IPS-18c (cell line): ENCODE measurements around the gene SPSB4.
A peak's percentile ranks its signal among the peaks of the same experiment; 100 is the strongest.

Experiments
- H3K4me3 ChIP-seq: 2 replicates; pipeline ENCODE4 v1.7.0; 2013; ENCODE audit warnings: low read depth, mild to moderate bottlenecking, low read length, moderate library complexity; ENCODE audit not compliant: insufficient read depth
- H3K9me3 ChIP-seq: one replicate; pipeline ENCODE4 v1.6.1; 2013; ENCODE audit warnings: mild to moderate bottlenecking, low read length, moderate library complexity; ENCODE audit not compliant: control insufficient read depth, insufficient read depth

The SPSB4 gene

GRCh38 chr3:141067206-141067974 lies 16.2 kb downstream of the SPSB4 start:
- Histone ChIP-seq H3K9me3 (no peaks in the 10 kb centered on the region), H3K4me3 (no peak overlapping the region)

DNA sequence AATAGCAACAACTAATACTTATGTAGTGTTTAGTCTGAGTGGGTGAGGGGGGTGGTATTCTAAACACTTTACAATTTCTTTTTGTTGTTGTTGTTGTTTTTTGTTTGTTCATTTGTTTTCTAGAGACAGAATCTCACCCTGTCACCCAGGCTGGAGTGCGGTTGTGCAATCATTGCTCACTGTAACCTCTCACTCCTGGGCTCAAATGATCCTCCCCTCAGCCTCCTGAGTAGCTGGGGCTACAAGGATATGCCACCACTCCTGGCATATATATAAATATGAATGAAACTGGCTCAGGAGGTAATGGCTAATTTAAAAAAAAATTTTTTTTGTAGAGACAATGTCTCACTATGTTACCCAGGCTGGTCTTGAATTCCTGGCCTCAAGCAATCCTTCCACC lies 19.1 kb downstream of the SPSB4 start:
- H3K9me3 ChIP-seq: no peaks in the 10 kb centered on the region
- no peak overlapping the region for H3K4me3 ChIP-seq

DNA sequence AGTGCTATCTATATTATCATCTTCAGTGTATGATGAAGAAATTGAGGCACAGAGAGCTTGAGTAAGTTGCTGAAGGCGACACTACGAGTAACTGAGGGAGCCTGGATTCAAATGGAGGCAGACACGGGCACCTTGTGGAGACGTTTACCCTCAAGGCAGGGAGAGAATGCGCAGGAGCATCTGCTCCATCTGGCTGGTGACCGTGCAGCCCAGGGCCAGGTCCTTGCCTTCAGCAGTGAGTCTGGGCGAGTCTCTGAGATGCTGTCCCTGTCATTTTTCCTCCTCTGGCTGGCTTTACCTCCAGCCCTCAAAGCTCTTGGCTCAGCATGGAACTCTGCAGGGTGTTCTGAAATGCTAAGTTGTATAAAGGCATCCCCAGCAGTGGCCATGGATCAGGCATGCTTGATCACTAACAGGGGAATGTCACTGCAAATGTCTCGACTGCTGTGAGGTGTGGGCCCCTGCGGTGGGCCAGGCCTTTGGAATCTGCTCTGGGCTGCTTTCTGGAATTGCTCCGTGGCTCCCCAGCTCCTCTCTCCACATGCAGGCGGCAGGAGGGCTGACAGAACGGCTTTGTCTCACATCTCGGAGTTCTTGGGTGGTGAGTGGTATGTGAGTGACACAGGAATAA lies 19.7 kb downstream of the SPSB4 start:
- Histone ChIP-seq H3K4me3 (no peak overlapping the region), H3K9me3 (no peaks in the 10 kb centered on the region)

DNA sequence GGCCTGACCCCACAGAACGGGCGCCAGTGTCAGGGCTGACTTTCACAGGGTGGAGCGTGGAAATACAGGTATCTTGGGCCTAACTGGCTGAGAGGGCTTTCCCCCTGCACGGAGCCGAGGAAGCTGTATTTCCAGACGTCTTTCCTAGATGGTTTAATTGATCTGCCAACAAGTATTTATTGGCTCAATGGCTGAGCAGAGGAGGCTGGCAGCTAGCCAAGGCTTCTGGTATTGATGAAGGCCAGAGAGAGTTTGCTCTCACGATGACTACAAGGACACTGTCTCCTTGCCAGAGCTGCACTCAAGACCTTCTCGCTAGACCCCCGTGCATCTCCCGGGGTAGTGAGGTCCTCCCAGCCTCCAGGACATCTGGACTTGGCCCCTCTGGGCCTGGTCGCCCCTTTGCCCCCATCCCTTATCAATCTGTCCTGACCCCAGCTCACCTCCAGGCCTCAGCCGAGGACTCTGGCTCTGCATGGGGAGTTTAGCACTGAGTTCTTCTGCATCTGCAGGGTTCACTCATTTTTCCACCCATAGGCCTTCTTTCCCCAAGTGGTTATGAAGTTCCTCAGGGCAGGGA lies 20.6 kb downstream of the SPSB4 start:
- no peak overlapping the region for H3K4me3 ChIP-seq
- H3K9me3 ChIP-seq: no peaks in the 10 kb centered on the region

DNA sequence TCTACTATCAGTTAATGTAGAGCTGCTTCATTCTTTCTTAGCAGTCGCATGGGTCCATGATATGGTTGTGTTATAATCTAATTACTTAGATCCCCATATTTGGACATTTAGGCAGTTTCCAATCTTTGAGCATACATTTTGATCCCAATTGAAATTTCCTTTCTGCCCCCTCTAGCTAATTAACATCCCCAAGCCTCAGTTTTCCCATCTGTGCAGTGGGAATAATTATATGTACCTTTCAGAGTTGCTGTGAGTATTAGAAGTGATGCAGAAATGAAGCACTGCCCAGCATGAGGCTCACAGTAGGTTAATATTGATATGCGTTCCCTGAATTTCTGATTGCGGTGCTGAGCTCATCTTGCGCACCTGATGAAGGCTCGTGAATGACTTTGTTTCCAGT lies 21.8 kb downstream of the SPSB4 start:
- H3K4me3 ChIP-seq: no peak overlapping the region
- H3K9me3 ChIP-seq: no peaks in the 10 kb centered on the region

DNA sequence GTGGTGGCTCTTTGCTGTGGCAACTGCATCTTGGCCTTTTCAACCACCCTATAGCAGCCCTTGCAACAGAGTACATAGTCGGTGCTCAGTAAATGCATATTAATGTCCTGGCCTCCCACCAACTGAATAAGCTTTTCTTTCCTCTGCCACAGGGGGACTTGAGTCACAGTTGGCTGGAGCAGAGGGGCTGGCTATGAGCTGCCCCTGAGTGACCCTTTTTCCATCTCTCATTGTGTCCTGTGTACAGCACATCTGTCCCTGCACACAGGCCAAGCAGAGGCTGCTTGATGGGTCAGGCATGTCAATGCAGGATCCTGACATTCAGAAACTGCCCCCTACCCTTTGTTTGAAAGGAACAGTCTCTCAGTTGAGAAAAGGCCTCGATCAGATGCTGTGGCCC lies 22.4 kb downstream of the SPSB4 start:
- no peak overlapping the region for H3K4me3 ChIP-seq
- no peaks in the 10 kb centered on the region for H3K9me3 ChIP-seq

DNA sequence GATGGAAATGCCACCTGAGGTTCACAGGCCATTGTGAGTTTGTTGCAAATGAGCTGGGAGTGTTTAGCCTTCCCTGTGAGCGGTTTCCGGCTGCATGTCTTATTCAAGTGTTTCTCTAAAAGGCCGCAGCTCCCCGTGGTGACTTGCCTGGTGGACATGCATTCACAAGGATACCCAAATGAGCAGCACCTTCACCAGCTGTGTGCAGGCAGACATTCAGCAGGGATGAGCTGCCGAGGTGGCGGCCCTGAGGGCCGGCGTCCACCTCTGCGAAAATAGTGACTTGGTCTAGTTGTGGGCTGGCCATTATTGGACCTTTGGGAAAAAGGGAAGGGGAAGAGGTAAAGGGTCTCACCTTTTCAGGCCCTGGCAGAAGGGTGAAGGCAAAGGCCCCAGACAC lies 23.4 kb downstream of the SPSB4 start:
- H3K9me3 ChIP-seq: no peaks in the 10 kb centered on the region
- no peak overlapping the region for H3K4me3 ChIP-seq

GRCh38 chr3:141076036-141076773 lies 25.1 kb downstream of the SPSB4 start:
- no peaks in the 10 kb centered on the region for H3K9me3 ChIP-seq

GRCh38 chr3:141076797-141077571 lies 25.8 kb downstream of the SPSB4 start:
- Histone ChIP-seq H3K9me3 (no peaks in the 10 kb centered on the region), H3K4me3 (peak overlapping the region; percentile 2; the same call in 1 of the 2 replicates)

More at GRCh38 chr3:141076036-141076773, 25.1 kb downstream of the SPSB4 start:
- H3K4me3 ChIP-seq: peak overlapping the region; percentile 2; the same call in 1 of the 2 replicates

DNA sequence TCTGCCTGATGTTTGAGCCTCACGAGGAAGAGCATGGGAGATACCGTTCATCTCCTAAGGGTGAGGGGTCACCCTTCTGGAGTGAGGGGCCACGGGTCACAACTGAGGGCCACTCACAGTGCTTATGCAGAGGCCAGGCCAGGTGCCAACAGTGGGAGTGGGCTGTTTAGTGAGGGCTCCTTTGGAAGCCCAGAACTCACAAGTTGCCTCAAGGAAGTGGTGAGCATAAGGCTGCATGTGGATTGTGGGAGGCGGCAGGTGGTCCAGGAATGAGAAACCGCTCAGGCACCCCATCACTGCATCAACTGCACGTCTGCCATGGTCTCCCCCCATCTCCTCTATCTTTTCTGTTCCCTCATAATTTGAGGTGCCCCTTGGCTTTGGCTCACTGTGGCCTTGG lies 26.5 kb downstream of the SPSB4 start:
- no peaks in the 10 kb centered on the region for H3K9me3 ChIP-seq
- H3K4me3 ChIP-seq: no peak overlapping the region

DNA sequence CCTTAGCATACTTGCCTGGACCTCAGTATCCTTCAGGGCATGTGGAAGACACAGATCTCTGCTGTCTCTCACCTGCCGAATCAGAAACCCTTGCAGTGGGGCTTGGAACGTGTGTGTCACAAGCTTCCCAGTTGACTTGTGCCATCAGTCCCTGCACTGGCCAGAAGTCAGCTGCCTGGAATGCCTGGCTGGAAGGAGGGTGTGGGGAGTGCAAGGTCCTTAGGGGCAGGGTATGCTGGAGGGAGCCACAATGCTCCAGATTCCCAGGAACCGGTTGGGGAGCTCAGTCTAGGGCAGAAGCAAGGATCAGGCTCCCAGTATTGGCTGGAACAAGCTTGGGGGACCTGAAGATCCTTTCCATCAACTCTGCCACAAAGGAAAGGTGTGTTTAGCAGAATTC lies 27.1 kb downstream of the SPSB4 start:
- Histone ChIP-seq H3K4me3 (no peak overlapping the region), H3K9me3 (no peaks in the 10 kb centered on the region)

DNA sequence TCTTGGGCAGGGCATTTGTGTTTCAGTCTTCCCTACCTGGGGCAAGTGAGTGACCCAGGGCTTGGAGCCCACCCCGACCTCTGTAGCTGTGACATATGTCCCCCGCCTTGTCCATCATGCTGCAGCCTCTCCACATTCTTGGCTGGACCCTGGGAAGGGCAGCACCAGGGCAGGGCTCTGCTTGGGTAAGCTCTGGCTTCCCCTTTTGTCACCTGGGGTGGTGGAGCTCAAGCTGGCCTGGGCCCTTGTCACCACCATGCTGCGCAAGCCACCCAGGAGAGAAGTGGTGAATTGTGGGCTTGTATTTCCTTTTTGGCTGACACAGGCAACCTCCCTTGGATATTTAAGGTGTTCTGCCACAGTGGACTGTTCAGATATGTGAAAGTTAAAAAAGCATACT lies 29.3 kb downstream of the SPSB4 start:
- no peak overlapping the region for H3K4me3 ChIP-seq
- no peaks in the 10 kb centered on the region for H3K9me3 ChIP-seq

- Histone ChIP-seq H3K4me3 (no peak overlapping the region), H3K9me3 (no peaks in the 10 kb centered on the region)
Observed at GRCh38 chr3:141081141-141081795, 30.1 kb downstream of the SPSB4 start.

DNA sequence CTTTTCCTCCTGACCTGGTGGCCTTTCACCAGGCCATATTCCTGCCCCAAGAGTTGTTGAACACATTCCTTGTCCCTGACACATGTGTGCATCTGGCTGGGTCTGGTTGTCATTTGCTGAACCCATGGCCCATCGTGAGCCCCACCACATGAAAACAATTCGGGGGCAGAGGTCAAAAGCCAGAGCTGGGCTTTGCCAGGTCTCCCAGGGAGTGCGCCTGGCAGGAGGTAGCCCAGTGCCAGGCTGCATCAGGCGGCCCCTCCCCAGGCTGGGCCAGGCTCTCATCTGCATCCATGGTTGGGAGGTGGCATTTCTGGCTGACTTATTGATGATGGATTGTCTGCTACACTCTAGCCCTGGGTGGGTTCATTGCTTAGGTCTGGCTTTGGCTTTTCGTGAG lies 30.9 kb downstream of the SPSB4 start:
- Histone ChIP-seq H3K4me3 (peak overlapping the region; percentile 34; the same call in 1 of the 2 replicates), H3K9me3 (no peaks in the 10 kb centered on the region)

GRCh38 chr3:141083226-141083625 lies 32.1 kb downstream of the SPSB4 start:
- H3K4me3 ChIP-seq: no peak overlapping the region
- no peaks in the 10 kb centered on the region for H3K9me3 ChIP-seq

DNA sequence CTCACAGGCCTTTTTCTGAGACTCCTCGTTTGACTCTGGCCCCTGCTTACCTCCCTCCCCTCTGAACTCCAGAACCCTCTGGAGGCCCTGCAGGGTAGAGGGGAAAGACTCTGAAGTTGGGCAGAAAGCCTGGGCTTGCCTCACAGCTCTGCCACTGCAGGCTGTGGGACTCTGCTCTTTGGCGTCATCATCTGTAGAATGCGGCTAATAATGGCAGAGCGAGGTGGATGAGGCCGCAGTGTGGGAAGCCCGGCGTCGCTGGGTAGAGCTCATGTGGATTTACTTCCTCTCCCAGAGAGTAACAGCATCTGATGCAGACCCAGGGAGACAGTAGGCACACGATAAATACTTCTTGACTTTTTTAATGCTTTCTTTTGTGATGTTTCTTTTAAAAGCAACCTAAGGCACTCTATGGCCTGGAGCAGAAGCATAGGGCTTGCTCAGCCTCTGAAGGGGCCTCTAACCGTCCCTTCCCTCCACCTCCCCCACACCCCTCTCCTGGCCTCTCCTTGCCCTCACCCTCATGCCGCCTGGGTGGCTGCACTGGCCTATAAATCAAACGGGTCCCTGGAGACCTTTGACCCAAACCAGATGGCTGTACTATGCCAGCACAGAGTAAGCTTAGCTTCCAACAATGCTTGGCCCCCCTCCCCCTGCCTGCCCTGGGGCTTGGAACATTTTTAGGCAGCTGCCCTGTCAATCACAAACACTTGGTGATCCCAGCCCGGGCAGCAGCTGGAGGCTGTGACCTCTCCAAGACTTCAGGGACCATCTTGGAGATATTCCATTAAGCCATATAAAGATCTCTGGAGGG lies 32.9 kb downstream of the SPSB4 start:
- Histone ChIP-seq H3K4me3 (no peak overlapping the region), H3K9me3 (no peaks in the 10 kb centered on the region)
